Measurements from ENCODE around the gene SH3BP2. TPM values are rescaled to one million over a fixed set of nuclear protein-coding genes. Genes with fewer than 3 reads are reported as not detected.

SH3BP2 gene
- total RNA-seq, 1 experiment from 2014 or later, result 28.1 TPM

- Histone ChIP-seq H3K27ac (no peak overlapping the region), H3K27me3 (no peaks in the 10 kb centered on the region), H3K4me3 (no peak overlapping the region), H3K9me3 (replicated peaks) (no peaks in the 10 kb centered on the region), H3K4me1 (peaks cover 26% of the 10 kb centered on the region), H3K36me3 (no peaks in the 10 kb centered on the region)
- DNase-seq, result no peak
Measured at GRCh38 chr4:2865196-2865780, 72.4 kb downstream of the SH3BP2 start.

- Histone ChIP-seq H3K27me3 (no peaks in the 10 kb centered on the region), H3K27ac (no peak overlapping the region), H3K4me1 (peaks cover 18% of the 10 kb centered on the region), H3K9me3 (replicated peaks) (no peaks in the 10 kb centered on the region), H3K36me3 (no peaks in the 10 kb centered on the region), H3K4me3 (no peak overlapping the region)
- DNase-seq, result no peak
Measured at GRCh38 chr4:2866160-2866861, 73.4 kb downstream of the SH3BP2 start.

GRCh38 chr4:2866891-2867290 lies 74.0 kb downstream of the SH3BP2 start:
- DNase-seq, result no peak
- no peaks in the 10 kb centered on the region for H3K27me3 ChIP-seq
- no peak overlapping the region for H3K27ac ChIP-seq
- peaks cover 19% of the 10 kb centered on the region for H3K4me1 ChIP-seq
- no peak overlapping the region for H3K4me3 ChIP-seq
- no peaks in the 10 kb centered on the region for H3K9me3 ChIP-seq (replicated peaks)
- H3K36me3 ChIP-seq, result no peaks in the 10 kb centered on the region

- no peaks in the 10 kb centered on the region for H3K9me3 ChIP-seq (replicated peaks)
- DNase-seq, result peak in 1 of 2 experiments; percentile 38
- peaks cover 27% of the 10 kb centered on the region for H3K4me1 ChIP-seq
- H3K27me3 ChIP-seq, result no peaks in the 10 kb centered on the region
- no peaks in the 10 kb centered on the region for H3K36me3 ChIP-seq
- no peak overlapping the region for H3K27ac ChIP-seq
- H3K4me3 ChIP-seq, result no peak overlapping the region
Measured at GRCh38 chr4:2867758-2868491, 75.0 kb downstream of the SH3BP2 start.

GRCh38 chr4:2868877-2869487 lies 76.1 kb downstream of the SH3BP2 start:
- Histone ChIP-seq H3K9me3 (replicated peaks) (no peaks in the 10 kb centered on the region), H3K27ac (no peak overlapping the region), H3K27me3 (no peaks in the 10 kb centered on the region), H3K4me1 (peaks cover 27% of the 10 kb centered on the region), H3K4me3 (no peak overlapping the region), H3K36me3 (peaks cover under 1% of the 10 kb centered on the region; the same call in 1 of the 2 replicates)
- DNase-seq, result no peak

- Histone ChIP-seq H3K4me1 (peaks cover 27% of the 10 kb centered on the region), H3K9me3 (replicated peaks) (no peaks in the 10 kb centered on the region), H3K27me3 (no peaks in the 10 kb centered on the region), H3K4me3 (no peak overlapping the region), H3K36me3 (peaks cover 2% of the 10 kb centered on the region; the same call in 1 of the 2 replicates), H3K27ac (no peak overlapping the region)
- no peak for DNase-seq
Measured at GRCh38 chr4:2869659-2870058, 76.8 kb downstream of the SH3BP2 start.

GRCh38 chr4:2870082-2870481 lies 77.2 kb downstream of the SH3BP2 start:
- no peaks in the 10 kb centered on the region for H3K27me3 ChIP-seq
- no peak overlapping the region for H3K27ac ChIP-seq
- H3K36me3 ChIP-seq, result peaks cover 2% of the 10 kb centered on the region; the same call in 1 of the 2 replicates
- no peak overlapping the region for H3K4me3 ChIP-seq
- DNase-seq, result no peak
- H3K9me3 ChIP-seq (replicated peaks), result no peaks in the 10 kb centered on the region
- H3K4me1 ChIP-seq, result peaks cover 27% of the 10 kb centered on the region

GRCh38 chr4:2871466-2871865 lies 78.6 kb downstream of the SH3BP2 start:
- peaks cover 7% of the 10 kb centered on the region for H3K36me3 ChIP-seq
- H3K4me3 ChIP-seq, result no peak overlapping the region
- H3K27me3 ChIP-seq, result no peaks in the 10 kb centered on the region
- H3K9me3 ChIP-seq (replicated peaks), result no peaks in the 10 kb centered on the region
- peaks cover 25% of the 10 kb centered on the region for H3K4me1 ChIP-seq
- no peak for DNase-seq
- peak overlapping the region; percentile 83 for H3K27ac ChIP-seq

GRCh38 chr4:2871911-2872310 lies 79.0 kb downstream of the SH3BP2 start:
- peak overlapping the region; percentile 83 for H3K27ac ChIP-seq
- no peak overlapping the region for H3K4me3 ChIP-seq
- H3K36me3 ChIP-seq, result peaks cover 7% of the 10 kb centered on the region
- H3K4me1 ChIP-seq, result peaks cover 25% of the 10 kb centered on the region
- H3K9me3 ChIP-seq (replicated peaks), result no peaks in the 10 kb centered on the region
- no peaks in the 10 kb centered on the region for H3K27me3 ChIP-seq
- DNase-seq, result peak; percentile 32 to 74

GRCh38 chr4:2873329-2873728 lies 80.4 kb downstream of the SH3BP2 start:
- no peak for DNase-seq
- Histone ChIP-seq H3K27me3 (no peaks in the 10 kb centered on the region), H3K4me1 (peaks cover 15% of the 10 kb centered on the region), H3K36me3 (peaks cover 16% of the 10 kb centered on the region), H3K27ac (no peak overlapping the region), H3K4me3 (no peak overlapping the region), H3K9me3 (replicated peaks) (no peaks in the 10 kb centered on the region)

- H3K9me3 ChIP-seq (replicated peaks), result no peaks in the 10 kb centered on the region
- peaks cover 17% of the 10 kb centered on the region for H3K36me3 ChIP-seq
- H3K27me3 ChIP-seq, result no peaks in the 10 kb centered on the region
- no peak overlapping the region for H3K4me3 ChIP-seq
- peaks cover 13% of the 10 kb centered on the region for H3K4me1 ChIP-seq
- H3K27ac ChIP-seq, result no peak overlapping the region
- no peak for DNase-seq
Measured at GRCh38 chr4:2874861-2875260, 82.0 kb downstream of the SH3BP2 start.

GRCh38 chr4:2875556-2875955 lies 82.7 kb downstream of the SH3BP2 start:
- no peak for DNase-seq
- Histone ChIP-seq H3K4me3 (no peak overlapping the region), H3K9me3 (replicated peaks) (no peaks in the 10 kb centered on the region), H3K27ac (no peak overlapping the region), H3K27me3 (no peaks in the 10 kb centered on the region), H3K36me3 (peaks cover 21% of the 10 kb centered on the region), H3K4me1 (peaks cover 13% of the 10 kb centered on the region)

GRCh38 chr4:2878346-2878745 lies 85.5 kb downstream of the SH3BP2 start:
- Histone ChIP-seq H3K27ac (no peak overlapping the region), H3K9me3 (replicated peaks) (no peaks in the 10 kb centered on the region), H3K4me3 (no peak overlapping the region), H3K4me1 (no peaks in the 10 kb centered on the region), H3K36me3 (peaks cover 40% of the 10 kb centered on the region), H3K27me3 (no peaks in the 10 kb centered on the region)
- no peak for DNase-seq

- Histone ChIP-seq H3K4me1 (no peaks in the 10 kb centered on the region), H3K27ac (no peak overlapping the region), H3K9me3 (replicated peaks) (no peaks in the 10 kb centered on the region), H3K4me3 (no peak overlapping the region), H3K27me3 (no peaks in the 10 kb centered on the region), H3K36me3 (peaks cover 39% of the 10 kb centered on the region)
- DNase-seq, result no peak
Measured at GRCh38 chr4:2879026-2879425, 86.1 kb downstream of the SH3BP2 start.

GRCh38 chr4:2881431-2881830 lies 88.5 kb downstream of the SH3BP2 start:
- DNase-seq, result no peak

More at GRCh38 chr4:2881431-2881830, 88.5 kb downstream of the SH3BP2 start:
- Histone ChIP-seq H3K36me3 (peaks cover 39% of the 10 kb centered on the region), H3K4me3 (no peak overlapping the region), H3K27me3 (no peaks in the 10 kb centered on the region), H3K27ac (no peak overlapping the region), H3K4me1 (no peaks in the 10 kb centered on the region), H3K9me3 (replicated peaks) (no peaks in the 10 kb centered on the region)
